ENCODE results near the gene LPAR1. TPM values are rescaled to one million over a fixed set of nuclear protein-coding genes. Genes with fewer than 3 reads are reported as not detected.

LPAR1 gene
- total RNA-seq, 2 donors from 2014 or later: 16.5 to 20.2 TPM

- no peak overlapping the region for H3K4me3 ChIP-seq
- H3K9me3 ChIP-seq: no peaks in the 10 kb centered on the region
- no peak overlapping the region for H3K27ac ChIP-seq
- intact Hi-C loops (cut with DNase I): no loop called here
- H3K4me1 ChIP-seq: no peaks in the 10 kb centered on the region
- H3K9ac ChIP-seq (ENCODE audit: low read depth in 2 of 2, low read length in 2 of 2): no peak overlapping the region
- no peaks in the 10 kb centered on the region for H3K27me3 ChIP-seq
- no peak for TF ChIP-seq CTCF (IDR thresholded peaks at IDR 0.05)
- no peaks in the 10 kb centered on the region for H3K36me3 ChIP-seq
- no peak for DNase-seq
Measured at GRCh38 chr9:110949081-110949480, 89.2 kb downstream of the LPAR1 start.

- H3K36me3 ChIP-seq: no peaks in the 10 kb centered on the region
- intact Hi-C loops (cut with DNase I): no loop called here
- no peak overlapping the region for H3K27ac ChIP-seq
- no peaks in the 10 kb centered on the region for H3K27me3 ChIP-seq
- H3K9me3 ChIP-seq: no peaks in the 10 kb centered on the region
- H3K9ac ChIP-seq (ENCODE audit: low read depth in 2 of 2, low read length in 2 of 2): no peak overlapping the region
- no peaks in the 10 kb centered on the region for H3K4me1 ChIP-seq
- DNase-seq: no peak
- no peak for TF ChIP-seq CTCF (IDR thresholded peaks at IDR 0.05)
- H3K4me3 ChIP-seq: no peak overlapping the region
Measured at GRCh38 chr9:110947491-110948044, 90.7 kb downstream of the LPAR1 start.

GRCh38 chr9:110942522-110942921, 95.7 kb downstream of the LPAR1 start:
- DNase-seq: no peak
- no peak for TF ChIP-seq CTCF (IDR thresholded peaks at IDR 0.05)
- intact Hi-C loops (cut with DNase I): no loop called here

GRCh38 chr9:110940951-110941557, 97.2 kb downstream of the LPAR1 start:
- DNase-seq: no peak
- no peaks in the 10 kb centered on the region for H3K27me3 ChIP-seq
- no peak overlapping the region for H3K4me3 ChIP-seq
- H3K4me1 ChIP-seq: no peaks in the 10 kb centered on the region
- intact Hi-C loops (cut with DNase I): no loop called here
- H3K36me3 ChIP-seq: no peaks in the 10 kb centered on the region
- no peak overlapping the region for H3K27ac ChIP-seq
- no peak for TF ChIP-seq CTCF (IDR thresholded peaks at IDR 0.05)
- no peak overlapping the region for H3K9ac ChIP-seq (ENCODE audit: low read depth in 2 of 2, low read length in 2 of 2)
- no peaks in the 10 kb centered on the region for H3K9me3 ChIP-seq

More at GRCh38 chr9:110942522-110942921, 95.7 kb downstream of the LPAR1 start:
- Histone ChIP-seq H3K9me3 (no peaks in the 10 kb centered on the region), H3K4me3 (no peak overlapping the region), H3K27ac (no peak overlapping the region), H3K4me1 (no peaks in the 10 kb centered on the region), H3K9ac (ENCODE audit: low read depth in 2 of 2, low read length in 2 of 2) (no peak overlapping the region), H3K36me3 (no peaks in the 10 kb centered on the region), H3K27me3 (no peaks in the 10 kb centered on the region)

- Histone ChIP-seq H3K4me1 (no peaks in the 10 kb centered on the region), H3K9me3 (no peaks in the 10 kb centered on the region), H3K27ac (no peak overlapping the region), H3K9ac (ENCODE audit: low read depth in 2 of 2, low read length in 2 of 2) (no peak overlapping the region), H3K4me3 (no peak overlapping the region), H3K36me3 (no peaks in the 10 kb centered on the region), H3K27me3 (no peaks in the 10 kb centered on the region)
- no peak for TF ChIP-seq CTCF (IDR thresholded peaks at IDR 0.05)
- no peak for DNase-seq
- intact Hi-C loops (cut with DNase I): no loop called here
Measured at GRCh38 chr9:110939573-110939972, 98.7 kb downstream of the LPAR1 start.

Measured in colonic mucosa (tissue), 4 donors.